OCI-LY7 (cell line): ENCODE measurements around the gene TBC1D7.

Experiments used
- CTCF ChIP-seq: fragments of 200-600 bp; sonication (generic); conservative IDR thresholded peaks from 2 replicates; pipeline ENCODE4 v1.5.1; 2014; ENCODE audit warnings: mild to moderate bottlenecking, antibody characterized with exemption, low read length, moderate library complexity, mixed read lengths
- EZH2phosphoT487 ChIP-seq: fragments of 200-600 bp; sonication (generic); IDR thresholded peaks from 2 replicates; pipeline ENCODE4 v1.6.1; 2018; ENCODE audit warnings: low read depth, borderline replicate concordance, mild to moderate bottlenecking, mixed run types, antibody characterized with exemption, low read length, moderate library complexity, mixed read lengths

GRCh38 chr6:13328076-13328874, at the start of gene TBC1D7:
- no peak for TF ChIP-seq CTCF
- no peak for TF ChIP-seq EZH2phosphoT487
